ENCODE results near the gene DELE1. TPM values are rescaled to one million over a fixed set of nuclear protein-coding genes. Genes with fewer than 3 reads are reported as not detected.
"Not testable (repeated sequence)": the region's sequence is repeated elsewhere in the genome, so short reads cannot be mapped to it uniquely, and the experiment has no call there.

The DELE1 gene
- total RNA-seq, 1 donor from 2014 or later = 40.7 TPM

DNA sequence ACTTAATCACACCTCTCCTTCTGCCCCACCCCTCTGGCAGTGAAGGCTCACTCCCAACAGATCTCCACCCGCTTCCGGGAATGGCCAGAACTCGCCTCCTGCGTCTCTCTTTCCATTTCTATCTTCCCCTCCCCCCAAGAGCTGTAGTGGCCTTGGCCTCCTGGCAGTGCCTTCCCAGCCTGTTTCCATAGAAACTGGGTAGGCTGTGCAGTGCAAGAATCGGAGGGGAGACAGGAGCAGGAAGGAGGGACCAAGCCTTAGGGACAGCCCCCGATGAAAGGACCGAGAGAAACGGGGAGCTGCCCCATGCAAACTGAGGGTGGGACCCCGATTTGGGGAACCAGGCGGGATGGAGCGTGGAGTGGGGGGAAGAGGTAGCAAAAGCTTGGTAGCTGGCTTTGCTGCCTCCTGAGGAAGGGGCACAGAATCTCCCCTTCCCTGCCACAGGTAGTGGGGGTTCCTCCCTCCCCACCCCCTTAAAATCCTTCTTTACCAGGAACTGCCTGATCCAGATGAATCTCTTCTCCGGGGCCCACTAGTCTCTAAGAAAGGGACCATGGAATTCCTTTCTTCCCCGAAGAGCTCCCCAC, 41.0 kb upstream of the DELE1 start:
- Histone ChIP-seq H3K27ac (no peak overlapping the region), H3K36me3 (no peaks in the 10 kb centered on the region), H3K4me1 (peaks cover 9 to 10% of the 10 kb centered on the region in 2 donors), H3K4me3 (no peak overlapping the region), H3K27me3 (peaks cover 8% of the 10 kb centered on the region), H3K9me3 (no peaks in the 10 kb centered on the region)
- peak in 1 of 2 donors; percentile 53 for DNase-seq (ENCODE audit: low spot score in 2 of 2)
- TF ChIP-seq, protein P1, sequence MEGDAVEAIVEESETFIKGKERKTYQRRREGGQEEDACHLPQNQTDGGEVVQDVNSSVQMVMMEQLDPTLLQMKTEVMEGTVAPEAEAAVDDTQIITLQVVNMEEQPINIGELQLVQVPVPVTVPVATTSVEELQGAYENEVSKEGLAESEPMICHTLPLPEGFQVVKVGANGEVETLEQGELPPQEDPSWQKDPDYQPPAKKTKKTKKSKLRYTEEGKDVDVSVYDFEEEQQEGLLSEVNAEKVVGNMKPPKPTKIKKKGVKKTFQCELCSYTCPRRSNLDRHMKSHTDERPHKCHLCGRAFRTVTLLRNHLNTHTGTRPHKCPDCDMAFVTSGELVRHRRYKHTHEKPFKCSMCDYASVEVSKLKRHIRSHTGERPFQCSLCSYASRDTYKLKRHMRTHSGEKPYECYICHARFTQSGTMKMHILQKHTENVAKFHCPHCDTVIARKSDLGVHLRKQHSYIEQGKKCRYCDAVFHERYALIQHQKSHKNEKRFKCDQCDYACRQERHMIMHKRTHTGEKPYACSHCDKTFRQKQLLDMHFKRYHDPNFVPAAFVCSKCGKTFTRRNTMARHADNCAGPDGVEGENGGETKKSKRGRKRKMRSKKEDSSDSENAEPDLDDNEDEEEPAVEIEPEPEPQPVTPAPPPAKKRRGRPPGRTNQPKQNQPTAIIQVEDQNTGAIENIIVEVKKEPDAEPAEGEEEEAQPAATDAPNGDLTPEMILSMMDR (IDR thresholded peaks at IDR 0.05) = no peak
- intact Hi-C loops (cut with DNase I) = no loop called here

DNA sequence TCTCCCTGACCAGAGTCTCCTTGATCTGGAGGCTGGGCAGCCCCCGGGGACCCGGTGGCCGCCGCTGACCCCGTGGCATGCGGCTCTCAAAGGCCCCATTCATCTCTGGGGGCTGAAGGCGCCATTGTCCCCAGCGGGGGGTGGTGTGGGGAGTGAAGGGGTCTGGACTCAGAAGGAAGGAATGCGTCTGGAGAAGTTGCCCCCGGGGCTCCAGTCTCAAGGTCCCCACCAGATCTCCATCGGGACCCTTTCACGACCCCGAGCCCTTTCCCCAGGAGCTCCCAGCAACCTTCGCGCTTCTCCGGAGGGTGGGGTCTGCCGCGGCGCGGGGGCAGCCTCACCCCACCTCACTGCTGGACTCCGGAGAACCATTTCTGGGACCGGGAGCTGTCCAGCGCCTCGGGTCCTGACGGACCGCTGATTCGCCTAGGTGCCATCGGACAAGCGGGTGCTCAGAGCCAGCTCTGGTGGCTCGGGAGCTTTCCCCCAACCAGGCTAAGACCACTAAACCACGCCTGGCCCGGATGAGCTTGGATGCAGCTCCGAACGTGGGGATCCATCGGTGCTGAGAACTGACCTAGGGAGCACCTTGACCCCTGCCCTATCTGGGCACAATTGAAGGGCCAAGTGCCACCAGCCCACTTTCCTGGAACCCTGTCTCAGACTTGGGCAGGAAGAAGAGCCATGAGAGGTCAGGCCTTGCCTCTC, 40.3 kb upstream of the DELE1 start:
- H3K4me3 ChIP-seq = no peak overlapping the region
- DNase-seq (ENCODE audit: low spot score in 2 of 2) = no peak
- intact Hi-C loops (cut with DNase I) = no loop called here
- no peak overlapping the region for H3K27ac ChIP-seq
- TF ChIP-seq, protein P1 (IDR thresholded peaks at IDR 0.05) = no peak
- peaks cover 7 to 10% of the 10 kb centered on the region in 2 donors for H3K4me1 ChIP-seq
- no peaks in the 10 kb centered on the region for H3K9me3 ChIP-seq
- no peaks in the 10 kb centered on the region for H3K36me3 ChIP-seq
- peaks cover 8% of the 10 kb centered on the region for H3K27me3 ChIP-seq

DNA sequence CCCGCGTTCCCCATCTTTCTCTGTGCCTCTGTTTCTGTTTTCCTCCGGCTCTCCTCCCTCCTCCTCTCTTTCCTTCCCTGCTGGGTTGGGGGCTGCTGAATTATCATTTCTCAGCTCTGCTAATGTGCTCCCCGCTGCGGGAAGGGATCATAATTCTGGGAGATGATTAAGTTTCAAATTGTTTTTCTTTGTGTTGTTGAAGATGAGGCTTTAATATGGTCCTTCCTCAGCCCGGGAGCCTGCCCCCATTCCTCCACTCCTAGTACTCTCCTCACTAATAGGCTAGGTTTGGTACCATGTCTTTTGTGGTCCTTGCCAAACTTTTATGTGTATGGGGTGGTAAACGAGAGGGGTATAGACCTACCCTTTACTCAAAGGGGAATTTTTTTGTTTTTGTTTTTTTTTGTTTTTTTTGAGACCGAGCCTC, 39.8 kb upstream of the DELE1 start:
- no peak overlapping the region for H3K27ac ChIP-seq
- no peaks in the 10 kb centered on the region for H3K36me3 ChIP-seq
- H3K9me3 ChIP-seq = no peaks in the 10 kb centered on the region
- H3K4me1 ChIP-seq = peaks cover 2 to 4% of the 10 kb centered on the region in 2 donors
- TF ChIP-seq, protein P1 (IDR thresholded peaks at IDR 0.05) = no peak
- peaks cover 8% of the 10 kb centered on the region for H3K27me3 ChIP-seq
- no peak for DNase-seq (ENCODE audit: low spot score in 2 of 2)
- intact Hi-C loops (cut with DNase I) = no loop called here
- H3K4me3 ChIP-seq = no peak overlapping the region

DNA sequence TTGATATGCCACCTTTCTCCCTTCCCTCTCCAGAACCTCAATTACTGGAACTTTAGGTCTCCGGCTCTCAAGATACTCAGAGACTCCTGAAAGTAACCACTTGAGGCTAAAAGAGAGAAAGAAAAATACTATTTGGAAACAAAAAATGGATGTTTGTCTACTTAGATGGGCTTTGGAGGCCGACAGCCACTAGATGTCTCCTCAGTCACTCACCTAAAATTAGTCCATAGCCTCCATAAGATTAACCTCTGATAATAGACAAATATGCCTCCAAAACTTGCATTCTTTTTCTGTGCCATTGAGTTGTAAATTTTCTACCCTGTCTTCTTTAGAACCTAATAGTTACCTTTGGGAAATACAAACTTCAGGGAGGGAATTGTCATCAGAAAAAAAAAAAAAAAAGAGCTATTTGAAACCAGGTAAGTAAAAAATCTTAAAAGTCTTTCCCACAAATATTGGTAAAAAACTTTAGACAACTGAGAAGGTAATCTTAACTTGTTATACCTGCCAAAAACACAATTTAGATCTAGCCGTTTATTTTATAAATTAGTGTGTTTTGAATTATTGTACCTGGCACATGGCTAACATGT, 34.3 kb upstream of the DELE1 start:
- H3K4me3 ChIP-seq = no peak overlapping the region
- no peaks in the 10 kb centered on the region for H3K9me3 ChIP-seq
- no peaks in the 10 kb centered on the region for H3K36me3 ChIP-seq
- DNase-seq (ENCODE audit: low spot score in 2 of 2) = no peak
- H3K27ac ChIP-seq = no peak overlapping the region
- H3K4me1 ChIP-seq = no peaks in the 10 kb centered on the region
- no peaks in the 10 kb centered on the region for H3K27me3 ChIP-seq
- intact Hi-C loops (cut with DNase I) = loop anchor here (2.0 kb wide), 1 partner anchor 71 kb away; no protein-coding TSS in a partner anchor
- TF ChIP-seq, protein P1 (IDR thresholded peaks at IDR 0.05) = peak in 2 of 3 experiments; percentile 7 to 40

DNA sequence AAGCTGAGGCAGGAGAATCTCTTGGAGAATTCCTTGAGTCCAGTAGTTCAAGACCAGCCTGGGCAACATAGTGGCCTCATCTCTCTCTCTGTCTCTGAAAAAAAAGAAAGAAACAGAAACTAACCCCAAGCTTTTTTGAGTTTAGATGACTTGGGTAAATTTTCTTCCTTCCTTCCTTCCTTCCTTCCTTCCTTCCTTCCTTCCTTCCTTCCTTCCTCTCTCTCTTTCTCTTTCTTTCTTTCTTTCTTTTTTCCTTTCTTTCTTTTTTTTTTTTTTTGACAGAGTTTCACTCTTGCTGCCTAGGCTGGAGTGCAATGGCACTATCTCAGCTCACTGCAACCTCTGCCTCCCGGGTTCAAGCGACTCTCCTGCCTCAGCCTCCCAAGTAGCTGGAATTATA, 33.2 kb upstream of the DELE1 start:
- intact Hi-C loops (cut with DNase I) = not testable (repeated sequence)

DNA sequence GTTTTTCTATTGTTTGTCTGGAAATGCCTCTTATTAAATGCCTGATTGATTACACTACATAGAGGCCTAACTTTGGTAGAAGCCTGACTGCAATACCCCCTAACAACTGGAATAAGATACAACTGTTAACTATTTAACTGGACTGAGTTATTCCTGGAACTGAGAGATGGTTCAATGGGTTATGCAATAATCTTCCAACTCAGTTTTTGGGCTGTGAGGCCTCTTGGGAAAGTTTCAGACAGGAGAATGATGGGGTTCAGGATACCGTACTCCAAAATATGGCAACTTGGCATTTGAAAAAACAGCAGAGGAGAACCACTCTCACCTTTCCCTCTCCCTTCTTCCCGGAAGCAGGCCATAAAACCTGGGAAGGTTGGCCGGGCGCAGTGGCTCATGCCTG, 26.2 kb upstream of the DELE1 start:
- H3K4me1 ChIP-seq = no peaks in the 10 kb centered on the region
- no peaks in the 10 kb centered on the region for H3K27me3 ChIP-seq
- no peak for DNase-seq (ENCODE audit: low spot score in 2 of 2)
- H3K9me3 ChIP-seq = no peaks in the 10 kb centered on the region
- TF ChIP-seq, protein P1 (IDR thresholded peaks at IDR 0.05) = no peak
- intact Hi-C loops (cut with DNase I) = no loop called here
- H3K27ac ChIP-seq = no peak overlapping the region
- no peak overlapping the region for H3K4me3 ChIP-seq
- H3K36me3 ChIP-seq = no peaks in the 10 kb centered on the region

More for the DNA sequence above, 33.2 kb upstream of the DELE1 start:
- H3K4me3 ChIP-seq; H3K4me1 ChIP-seq; DNase-seq (ENCODE audit: low spot score in 2 of 2); H3K9me3 ChIP-seq; H3K27ac ChIP-seq; H3K27me3 ChIP-seq; H3K36me3 ChIP-seq: not testable (repeated sequence)

Data from ascending aorta (tissue), 2 donors.